Adipocyte (in vitro differentiated cells): Measurements from ENCODE around the gene SESN3.
A peak's percentile ranks its signal among the peaks of the same experiment; 100 is the strongest.

Experiments used
- DNase-seq: peaks from one replicate; pipeline ENCODE4 v3.0.0-alpha.2; 2015; ENCODE audit warnings: low read depth
- H3K27me3 ChIP-seq: replicated peaks from 2 replicates; pipeline ENCODE4 v1.7.0; 2013; ENCODE audit warnings: mild to moderate bottlenecking, low read length, moderate library complexity; ENCODE audit not compliant: control insufficient read depth, insufficient read depth
- H3K36me3 ChIP-seq: 2 replicates; pipeline ENCODE4 v1.7.0; 2013; ENCODE audit warnings: low read length, mild to moderate bottlenecking, moderate library complexity; ENCODE audit not compliant: control insufficient read depth, insufficient read depth, severe bottlenecking
- H3K4me1 ChIP-seq: 2 replicates; pipeline ENCODE4 v1.7.0; 2013; ENCODE audit warnings: mild to moderate bottlenecking, low read length, moderate library complexity; ENCODE audit not compliant: control insufficient read depth, insufficient read depth
- H3K4me3 ChIP-seq: 2 replicates; pipeline ENCODE4 v1.7.0; 2013; ENCODE audit warnings: mild to moderate bottlenecking, low read length, moderate library complexity
- H3K9ac ChIP-seq: 2 replicates; pipeline ENCODE4 v1.7.0; 2013; ENCODE audit warnings: mild to moderate bottlenecking, low read length, moderate library complexity
- H3K9me3 ChIP-seq: 2 replicates; pipeline ENCODE4 v1.7.0; 2013; ENCODE audit warnings: mild to moderate bottlenecking, low read length, moderate library complexity; ENCODE audit not compliant: control insufficient read depth

Gene SESN3

DNA sequence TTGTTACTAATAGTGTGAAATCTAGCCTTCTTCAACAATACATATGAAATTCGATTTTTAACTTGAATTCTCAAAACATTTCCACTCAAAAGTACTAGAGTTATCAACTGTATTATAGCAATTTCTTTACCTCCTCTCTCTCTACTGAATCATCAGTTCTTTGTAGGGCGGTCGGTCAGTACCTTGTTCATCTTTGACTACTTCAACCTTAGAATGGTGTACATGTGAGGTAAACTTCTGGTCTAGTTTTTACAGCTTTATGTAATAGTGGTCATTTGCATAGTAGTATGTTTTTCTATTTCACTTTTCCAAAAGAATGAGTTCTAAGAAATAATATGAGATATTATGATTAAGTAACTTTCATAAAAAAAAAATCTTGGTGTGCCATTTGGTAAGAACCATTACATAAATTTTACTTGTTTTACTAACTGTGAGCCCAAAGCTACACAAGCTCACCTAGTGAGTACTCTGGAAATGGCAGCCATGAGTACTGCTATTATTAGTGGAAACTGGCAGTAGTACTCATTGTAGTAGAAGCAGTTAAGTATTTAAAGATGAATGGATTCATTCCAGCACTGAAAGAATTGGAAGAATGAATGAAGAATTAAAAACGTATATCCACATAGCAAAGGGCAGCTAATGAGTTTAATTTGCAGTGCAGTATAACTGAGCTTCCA is 30.1 kb downstream of the SESN3 start:
- Histone ChIP-seq H3K9me3 (no peaks in the 10 kb centered on the region), H3K36me3 (no peaks in the 10 kb centered on the region), H3K27me3 (no peaks in the 10 kb centered on the region), H3K4me1 (no peaks in the 10 kb centered on the region), H3K9ac (no peak overlapping the region), H3K4me3 (no peak overlapping the region)
- no peak for DNase-seq

GRCh38 chr11:95195831-95196230 is 35.2 kb downstream of the SESN3 start:
- H3K4me3 ChIP-seq: no peak overlapping the region
- no peak overlapping the region for H3K9ac ChIP-seq
- DNase-seq: no peak
- peaks cover 20% of the 10 kb centered on the region for H3K36me3 ChIP-seq
- H3K4me1 ChIP-seq: no peaks in the 10 kb centered on the region
- H3K27me3 ChIP-seq: no peaks in the 10 kb centered on the region
- no peaks in the 10 kb centered on the region for H3K9me3 ChIP-seq

DNA sequence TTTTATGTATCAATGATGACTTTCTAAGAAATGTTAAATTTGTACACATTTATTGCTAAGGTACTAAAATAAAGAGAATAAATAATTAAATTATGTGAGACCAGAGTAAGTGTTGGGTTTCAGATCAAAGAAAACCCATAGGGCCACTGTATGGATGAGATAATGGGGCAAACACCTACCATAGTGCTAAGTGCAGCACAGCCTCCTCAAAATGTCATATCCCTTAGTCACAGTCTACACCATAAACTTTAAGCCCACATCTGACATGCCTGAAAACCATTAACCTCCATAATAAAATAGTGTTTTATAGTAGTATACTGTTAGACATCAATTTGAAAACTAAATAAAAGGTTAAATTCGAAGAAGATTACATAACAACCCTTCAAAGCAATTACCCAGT is 37.5 kb downstream of the SESN3 start:
- H3K4me1 ChIP-seq: no peaks in the 10 kb centered on the region

DNA sequence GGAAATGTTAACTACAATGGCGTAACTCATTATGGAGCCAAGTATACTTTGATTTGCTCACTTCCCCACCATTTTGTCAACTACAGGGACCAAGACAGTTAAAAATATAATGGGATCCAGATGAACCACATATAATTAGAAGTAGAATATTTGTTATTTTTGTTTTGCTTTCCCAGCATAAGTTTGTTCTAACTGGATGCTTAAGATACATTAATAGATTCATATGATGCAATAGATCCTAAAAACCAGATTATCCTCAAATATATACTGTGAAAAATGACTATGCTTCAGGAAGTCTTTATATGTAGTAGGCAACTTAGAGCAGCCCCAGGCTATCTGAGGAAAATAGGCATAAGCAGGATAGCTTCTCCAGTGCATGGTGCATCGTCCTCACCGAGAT is 38.3 kb downstream of the SESN3 start:
- H3K4me1 ChIP-seq: no peaks in the 10 kb centered on the region
- H3K36me3 ChIP-seq: peaks cover 49% of the 10 kb centered on the region
- peak; percentile 1 for DNase-seq
- H3K4me3 ChIP-seq: no peak overlapping the region
- no peak overlapping the region for H3K9ac ChIP-seq
- H3K9me3 ChIP-seq: no peaks in the 10 kb centered on the region
- no peaks in the 10 kb centered on the region for H3K27me3 ChIP-seq

More for the DNA sequence above, 37.5 kb downstream of the SESN3 start:
- H3K4me3 ChIP-seq: no peak overlapping the region
- H3K27me3 ChIP-seq: no peaks in the 10 kb centered on the region
- no peak overlapping the region for H3K9ac ChIP-seq
- no peaks in the 10 kb centered on the region for H3K9me3 ChIP-seq
- no peak for DNase-seq
- peaks cover 43% of the 10 kb centered on the region for H3K36me3 ChIP-seq

GRCh38 chr11:95187723-95188122 is 43.3 kb downstream of the SESN3 start:
- no peaks in the 10 kb centered on the region for H3K9me3 ChIP-seq
- DNase-seq: no peak
- H3K36me3 ChIP-seq: peaks cover 73% of the 10 kb centered on the region

DNA sequence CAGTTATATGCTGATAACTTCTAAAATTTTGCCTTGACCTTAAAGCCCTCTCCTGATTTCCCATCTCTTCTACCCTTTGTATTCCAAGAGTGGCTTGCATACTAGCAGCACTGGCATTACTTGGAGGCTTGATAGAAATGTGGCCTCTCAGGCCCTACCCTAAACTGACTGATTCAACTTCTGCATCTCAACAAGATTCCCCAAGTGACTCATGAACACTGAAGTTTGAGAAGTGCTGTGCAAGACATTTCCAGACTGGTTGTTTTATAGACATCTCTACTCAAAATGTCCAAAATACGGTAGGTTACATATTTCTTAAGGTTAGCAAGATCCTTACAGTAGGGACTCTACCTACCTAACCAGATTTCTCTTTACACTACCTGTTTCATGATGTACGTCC is 48.6 kb downstream of the SESN3 start:
- Histone ChIP-seq H3K27me3 (no peaks in the 10 kb centered on the region), H3K9ac (no peak overlapping the region), H3K9me3 (no peaks in the 10 kb centered on the region), H3K36me3 (peaks cover 74% of the 10 kb centered on the region), H3K4me3 (no peak overlapping the region), H3K4me1 (no peaks in the 10 kb centered on the region)
- no peak for DNase-seq

More at GRCh38 chr11:95187723-95188122, 43.3 kb downstream of the SESN3 start:
- H3K4me1 ChIP-seq: no peaks in the 10 kb centered on the region
- H3K4me3 ChIP-seq: no peak overlapping the region
- no peak overlapping the region for H3K9ac ChIP-seq
- no peaks in the 10 kb centered on the region for H3K27me3 ChIP-seq

- H3K9ac ChIP-seq: no peak overlapping the region
- H3K4me3 ChIP-seq: no peak overlapping the region
- H3K9me3 ChIP-seq: no peaks in the 10 kb centered on the region
- DNase-seq: no peak
- H3K27me3 ChIP-seq: no peaks in the 10 kb centered on the region
- no peaks in the 10 kb centered on the region for H3K4me1 ChIP-seq
- peaks cover 93% of the 10 kb centered on the region for H3K36me3 ChIP-seq
Measured at GRCh38 chr11:95175818-95176380, 55.1 kb downstream of the SESN3 start.

DNA sequence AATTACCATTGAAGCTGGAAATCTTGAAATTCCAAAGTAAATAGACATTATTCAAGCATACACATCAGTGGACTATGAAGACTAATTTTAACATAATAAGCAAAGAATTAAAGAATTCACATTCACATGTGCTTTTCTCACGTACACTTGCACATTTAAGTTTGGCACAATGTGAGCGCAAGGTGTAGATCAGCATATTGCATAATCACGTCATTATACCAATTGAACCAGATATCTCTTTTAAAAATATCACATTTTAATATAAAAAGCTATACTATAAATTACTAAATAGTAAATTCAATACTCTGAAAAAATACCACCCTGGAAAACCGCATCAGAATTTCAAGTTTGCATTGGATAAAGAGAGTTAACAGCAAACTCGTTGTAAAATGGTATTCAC is 60.7 kb downstream of the SESN3 start:
- Histone ChIP-seq H3K4me1 (no peaks in the 10 kb centered on the region), H3K36me3 (peaks cover 62% of the 10 kb centered on the region), H3K4me3 (no peak overlapping the region), H3K9me3 (no peaks in the 10 kb centered on the region), H3K9ac (no peak overlapping the region), H3K27me3 (no peaks in the 10 kb centered on the region)
- DNase-seq: no peak

- H3K36me3 ChIP-seq: peaks cover 30% of the 10 kb centered on the region
- no peaks in the 10 kb centered on the region for H3K9me3 ChIP-seq
- no peaks in the 10 kb centered on the region for H3K27me3 ChIP-seq
- no peak overlapping the region for H3K4me3 ChIP-seq
- H3K4me1 ChIP-seq: no peaks in the 10 kb centered on the region
- no peak overlapping the region for H3K9ac ChIP-seq
- DNase-seq: no peak
Measured at GRCh38 chr11:95166781-95167180, 64.2 kb downstream of the SESN3 start.

DNA sequence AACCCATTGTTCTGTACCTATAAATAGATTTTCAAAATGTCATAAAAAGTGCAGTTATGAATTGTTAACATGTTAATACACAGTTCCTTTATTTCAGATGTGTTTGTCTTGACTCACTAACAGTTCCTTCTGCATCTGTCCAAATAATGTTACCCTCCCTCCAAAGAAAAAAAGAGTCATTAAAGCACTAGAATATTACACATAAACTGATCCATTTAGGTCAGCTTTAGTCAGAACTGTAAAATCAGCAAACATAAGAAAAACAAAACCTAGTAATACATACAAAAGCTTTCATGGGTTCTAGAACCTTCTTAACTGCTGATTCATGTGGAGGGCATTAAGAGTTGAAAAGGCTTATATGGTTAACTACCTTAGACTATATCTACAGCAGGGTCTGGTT is 65.4 kb downstream of the SESN3 start:
- Histone ChIP-seq H3K9ac (no peak overlapping the region), H3K4me3 (no peak overlapping the region), H3K9me3 (no peaks in the 10 kb centered on the region), H3K4me1 (no peaks in the 10 kb centered on the region), H3K27me3 (no peaks in the 10 kb centered on the region), H3K36me3 (peaks cover 19% of the 10 kb centered on the region)
- no peak for DNase-seq

- no peak overlapping the region for H3K4me3 ChIP-seq
- H3K4me1 ChIP-seq: no peaks in the 10 kb centered on the region
- H3K9me3 ChIP-seq: no peaks in the 10 kb centered on the region
- H3K9ac ChIP-seq: no peak overlapping the region
- no peak for DNase-seq
- H3K36me3 ChIP-seq: peaks cover 7% of the 10 kb centered on the region
- no peaks in the 10 kb centered on the region for H3K27me3 ChIP-seq
Measured at GRCh38 chr11:95163106-95163505, 67.9 kb downstream of the SESN3 start.

DNA sequence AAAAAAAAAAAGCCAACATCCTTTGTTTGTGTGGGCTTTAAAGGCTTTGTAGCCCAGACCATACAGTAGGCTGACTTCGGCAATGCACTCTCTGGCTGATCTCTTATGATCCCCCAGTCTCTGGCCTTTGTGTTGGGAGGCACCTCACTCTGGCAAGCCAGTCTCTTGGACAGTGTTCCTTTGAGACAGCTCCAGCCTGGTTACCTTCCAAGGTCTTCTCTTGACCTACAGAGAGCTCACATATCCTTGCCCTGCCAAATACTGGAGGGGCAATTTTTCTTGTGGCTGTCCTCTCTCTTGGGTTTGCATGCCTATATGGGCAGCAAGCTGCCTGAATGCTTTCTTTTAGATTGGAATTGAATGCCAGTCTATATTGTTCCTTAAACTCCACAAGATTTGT is 69.8 kb downstream of the SESN3 start:
- no peaks in the 10 kb centered on the region for H3K27me3 ChIP-seq
- H3K4me1 ChIP-seq: peaks cover 13% of the 10 kb centered on the region
- no peak for DNase-seq
- no peak overlapping the region for H3K9ac ChIP-seq
- H3K4me3 ChIP-seq: no peak overlapping the region
- no peaks in the 10 kb centered on the region for H3K9me3 ChIP-seq
- no peaks in the 10 kb centered on the region for H3K36me3 ChIP-seq
